K562 (cell line): ENCODE data around the gene ABCB9. TPM values are rescaled to one million over a fixed set of nuclear protein-coding genes. Genes with fewer than 3 reads are reported as not detected.
A peak's percentile ranks its signal among the peaks of the same experiment; 100 is the strongest.

ENCODE experiments used
- ATF4 ChIP-seq: fragments of 450-650 bp; formaldehyde crosslinking; IDR thresholded peaks from 2 replicates; pipeline ENCODE4 v1.4.0; 2022; ENCODE audit warnings: mild to moderate bottlenecking, moderate library complexity
- BRD4 ChIP-seq: fragments of 200-600 bp; sonication (generic); IDR thresholded peaks from 2 replicates; pipeline ENCODE4 v1.6.1; 2017; ENCODE audit warnings: inconsistent platforms
- CSDE1 ChIP-seq, 2 experiments: fragments of 450-650 bp; IDR thresholded peaks; 2 replicates each; pipeline ENCODE4 v1.6.1; 2016; ENCODE audit warnings: mild to moderate bottlenecking in 1 of 2
- EGR1 ChIP-seq: fragments of 450-650 bp; conservative IDR thresholded peaks from 2 replicates; pipeline ENCODE4 v1.6.1; 2017; ENCODE audit warnings: mild to moderate bottlenecking
- FOXJ2 ChIP-seq: fragments of 200-800 bp; sonication (Bioruptor generic); IDR thresholded peaks from 2 replicates; pipeline ENCODE4 v1.6.1; 2016; ENCODE audit warnings: missing genetic modification characterization, missing compliant biosample characterization
- GATA2 ChIP-seq: sonication (generic); formaldehyde crosslinking; IDR thresholded peaks from 2 replicates; pipeline ENCODE4 v1.4.0; 2020; ENCODE audit warnings: mild to moderate bottlenecking, missing genetic modification reagents
- HDAC3 ChIP-seq: fragments of 450-650 bp; IDR thresholded peaks from 2 replicates; pipeline ENCODE4 v1.6.1; 2018; ENCODE audit warnings: borderline replicate concordance, mild to moderate bottlenecking, moderate library complexity; ENCODE audit not compliant: partially characterized antibody
- IRF1 ChIP-seq: sonication (generic); formaldehyde crosslinking; IDR thresholded peaks from 2 replicates; pipeline ENCODE4 v1.8.0; 2022; ENCODE audit warnings: missing genetic modification reagents, mild to moderate bottlenecking, borderline replicate concordance
- KDM2B ChIP-seq: fragments of 250-450 bp; sonication (Bioruptor Pico); IDR thresholded peaks from 2 replicates; pipeline ENCODE4 v1.8.0; 2021; ENCODE audit warnings: mild to moderate bottlenecking, moderate library complexity
- MCM7 ChIP-seq, 2 experiments: fragments of 450-650 bp; IDR thresholded peaks; 2 replicates each; pipeline ENCODE4 v1.6.1; 2016 to 2018
- MEF2A ChIP-seq: IDR thresholded peaks from 2 replicates; pipeline ENCODE4 v1.6.1; 2011; ENCODE audit warnings: low read depth, mild to moderate bottlenecking, low read length, moderate library complexity; ENCODE audit not compliant: control insufficient read depth
- MTF1 ChIP-seq: fragments of 250-450 bp; sonication (Bioruptor Pico); IDR thresholded peaks from 2 replicates; pipeline ENCODE4 v1.9.0; 2021; ENCODE audit warnings: moderate library complexity, mild to moderate bottlenecking, inconsistent platforms, borderline replicate concordance
- NELFE ChIP-seq: IDR thresholded peaks from 2 replicates; pipeline ENCODE4 v1.6.1; 2011; ENCODE audit warnings: mild to moderate bottlenecking; ENCODE audit not compliant: insufficient read depth, insufficient read length
- NFXL1 ChIP-seq: fragments of 450-650 bp; formaldehyde crosslinking; IDR thresholded peaks from 2 replicates; pipeline ENCODE4 v1.4.0; 2021; ENCODE audit warnings: mild to moderate bottlenecking
- PCBP2 ChIP-seq: fragments of 200-400 bp; formaldehyde crosslinking; IDR thresholded peaks from 2 replicates; pipeline ENCODE4 v1.6.1; 2018; ENCODE audit warnings: low read length, low read depth, mild to moderate bottlenecking, moderate library complexity; ENCODE audit not compliant: poor library complexity, severe bottlenecking
- SRSF3 ChIP-seq: fragments of 200-400 bp; formaldehyde crosslinking; IDR thresholded peaks from 2 replicates; pipeline ENCODE4 v1.6.1; 2016; ENCODE audit warnings: mild to moderate bottlenecking, low read length, moderate library complexity; ENCODE audit not compliant: insufficient read depth
- STAT5A ChIP-seq: IDR thresholded peaks from 2 replicates; pipeline ENCODE4 v1.6.1; 2012; ENCODE audit warnings: low read length, inconsistent platforms, borderline replicate concordance
- TBP ChIP-seq: optimal IDR thresholded peaks from 2 replicates; pipeline ENCODE3; 2011; ENCODE audit warnings: low read depth, low read length, improper control_type of control experiment
- THRAP3 ChIP-seq: fragments of 450-650 bp; IDR thresholded peaks from 2 replicates; pipeline ENCODE4 v1.6.1; 2016; ENCODE audit warnings: mild to moderate bottlenecking, inconsistent platforms, borderline replicate concordance
- TSC22D4 ChIP-seq: fragments of 450-650 bp; IDR thresholded peaks from 2 replicates; pipeline ENCODE4 v1.6.1; 2016; ENCODE audit warnings: missing genetic modification characterization, missing biosample characterization, control low read depth
- ZBTB5 ChIP-seq: fragments of 450-650 bp; IDR thresholded peaks from 2 replicates; pipeline ENCODE4 v1.6.1; 2017; ENCODE audit warnings: antibody characterized with exemption
- ZFX ChIP-seq: sonication (generic); formaldehyde crosslinking; IDR thresholded peaks from 2 replicates; pipeline ENCODE4 v1.8.0; 2022; ENCODE audit warnings: mild to moderate bottlenecking, missing genetic modification reagents, moderate library complexity
- ZNF165 ChIP-seq: fragments of 250-450 bp; sonication (Bioruptor Pico); IDR thresholded peaks from 2 replicates; pipeline ENCODE4 v1.4.0; 2020; ENCODE audit warnings: borderline replicate concordance
- ZNF197 ChIP-seq: fragments of 200-800 bp; sonication (Bioruptor generic); IDR thresholded peaks from 2 replicates; pipeline ENCODE4 v1.6.1; 2016; ENCODE audit warnings: low read depth, missing genetic modification characterization, missing compliant biosample characterization
- ZNF354B ChIP-seq: fragments of 250-450 bp; sonication (Bioruptor Pico); IDR thresholded peaks from 2 replicates; pipeline ENCODE4 v1.4.0; 2020
- ZNF644 ChIP-seq: fragments of 200-800 bp; sonication (Bioruptor generic); IDR thresholded peaks from 2 replicates; pipeline ENCODE4 v1.6.1; 2016; ENCODE audit warnings: low read depth, missing genetic modification characterization, missing compliant biosample characterization
- ZNF75A ChIP-seq: fragments of 450-650 bp; formaldehyde crosslinking; IDR thresholded peaks from 2 replicates; pipeline ENCODE4 v1.4.0; 2020; ENCODE audit warnings: mild to moderate bottlenecking
- polyA plus RNA-seq, 8 experiments: library from polyadenylated mRNA; depleted of rRNA in 4 of 8; stranded (reverse) in 5 of 8; unstranded in 3 of 8; fragments of >200 nt; fragmentation: Nextera tagmentation in 2 of 8; fragmentation: Illumina TruSeq in 1 of 8; extraction: Ambion mirVana in 2 of 8; extraction: Trizol in 1 of 8; gene quantifications; 2 replicates each; pipeline versions ENCODE4 v1.2.1 to v1.2.3, GENCODE V29; 2011 to 2014; ENCODE audit warnings: inconsistent platforms in 1 of 8, missing spikeins in 1 of 8
- total RNA-seq, 7 experiments: library from RNA; depleted of rRNA in 6 of 7; stranded (reverse); fragments of >200 nt in 6 of 7; fragmentation: Illumina TruSeq in 2 of 7; extraction: Trizol in 2 of 7; gene quantifications; 2 replicates each; pipeline versions ENCODE4 v1.2.1 to v1.2.3, GENCODE V29; 2011 to 2021; ENCODE audit warnings: low replicate concordance in 1 of 7

ABCB9 gene
- total and polyA plus RNA-seq, 9 of the 15 experiments (the other 6 are each of a cell fraction or from before 2014, with no cell fraction given), result 0.20 to 12.6 (median 6.2) TPM

GRCh38 chr12:122895704-122896636 lies 70.3 kb downstream of the ABCB9 start, which contains the start of gene VPS37B (continued):
- no peak for TF ChIP-seq ZBTB5
- TF ChIP-seq PCBP2, result no peak
- peak; percentile 75 for TF ChIP-seq TBP
- no peak for TF ChIP-seq NELFE
- TF ChIP-seq GATA2 (CRISPR knock-in tag), result no peak
- TF ChIP-seq STAT5A, result no peak; the same call in 1 of the 2 replicates
- TF ChIP-seq TSC22D4 (tag), result no peak
- no peak; the same call in 1 of the 2 replicates for TF ChIP-seq ZNF165
- TF ChIP-seq ATF4 (CRISPR knock-in tag), result no peak
- TF ChIP-seq HDAC3, result no peak
- no peak for TF ChIP-seq ZNF197 (CRISPR knock-in tag)
- no peak for TF ChIP-seq NFXL1 (CRISPR knock-in tag)
- no peak for TF ChIP-seq FOXJ2
- no peak for TF ChIP-seq SRSF3
- TF ChIP-seq MCM7 (IDR thresholded peaks at IDR 0.05), result no peak
- TF ChIP-seq ZNF75A (CRISPR knock-in tag), result no peak
- TF ChIP-seq ZFX (CRISPR knock-in tag), result peak; percentile 81
- no peak; the same call in 1 of the 2 replicates for TF ChIP-seq KDM2B (CRISPR knock-in tag)
- 0 out of 2 replicates have a peak, but pooled peaks have one; percentile 61 for TF ChIP-seq THRAP3
- TF ChIP-seq ZNF644 (tag), result no peak
- TF ChIP-seq ZNF354B (CRISPR knock-in tag), result no peak
- peak; percentile 97 for TF ChIP-seq EGR1
- peak in 1 of 2 experiments; percentile 97; a peak in 2 of 4 replicates for TF ChIP-seq CSDE1 (IDR thresholded peaks at IDR 0.05)
- 0 out of 2 replicates have a peak, but pooled peaks have one; percentile 31 for TF ChIP-seq BRD4
- TF ChIP-seq MTF1 (CRISPR knock-in tag), result no peak
- no peak for TF ChIP-seq IRF1 (CRISPR knock-in tag)
- no peak for TF ChIP-seq MEF2A
